Liver (tissue), 9 donors: ENCODE measurements around the gene DNAJC4. TPM values are rescaled to one million over a fixed set of nuclear protein-coding genes. Genes with fewer than 3 reads are reported as not detected.
A peak's percentile ranks its signal among the peaks of the same experiment; 100 is the strongest.

Experiments used
- DNase-seq: peaks from one replicate; pipeline ENCODE4 v3.0.0-alpha.2; 2017; ENCODE audit warnings: low spot score
- H3K27ac ChIP-seq, 2 donors: one replicate each; pipeline ENCODE4 v1.7.0; 2013; ENCODE audit warnings: inconsistent platforms in 2 of 2, low read length in 2 of 2, control low read depth in 1 of 2, low read depth in 1 of 2, mild to moderate bottlenecking in 1 of 2
- H3K27me3 ChIP-seq, 4 donors: one replicate each; pipeline versions ENCODE4 v1.6.1 to v1.7.0; 2013; ENCODE audit warnings: low read length in 3 of 4, inconsistent platforms in 1 of 4, mild to moderate bottlenecking in 1 of 4, moderate library complexity in 1 of 4; ENCODE audit not compliant: control insufficient read depth in 4 of 4, insufficient read depth in 4 of 4
- H3K36me3 ChIP-seq, 4 donors: one replicate each; pipeline versions ENCODE4 v1.6.1 to v1.7.0; 2013; ENCODE audit warnings: low read length in 3 of 4, mild to moderate bottlenecking in 3 of 4, low read depth in 1 of 4, moderate library complexity in 1 of 4; ENCODE audit not compliant: control insufficient read depth in 4 of 4, insufficient read depth in 3 of 4
- H3K4me1 ChIP-seq, 4 donors: one replicate each; pipeline versions ENCODE4 v1.6.1 to v1.7.0; 2013; ENCODE audit warnings: low read length in 3 of 4, mild to moderate bottlenecking in 3 of 4, moderate library complexity in 1 of 4; ENCODE audit not compliant: control insufficient read depth in 4 of 4, insufficient read depth in 4 of 4
- H3K4me3 ChIP-seq, 3 donors: one replicate each; pipeline versions ENCODE4 v1.6.1 to v1.7.0; 2013; ENCODE audit warnings: low read length in 3 of 3, control low read depth in 1 of 3, low read depth in 1 of 3, mild to moderate bottlenecking in 1 of 3
- H3K9ac ChIP-seq, 2 donors: one replicate each; pipeline ENCODE4 v1.7.0; 2013; ENCODE audit warnings: low read length in 2 of 2, mild to moderate bottlenecking in 2 of 2, moderate library complexity in 2 of 2, control low read depth in 1 of 2, low read depth in 1 of 2
- H3K9me3 ChIP-seq, 4 donors: one replicate each; pipeline versions ENCODE4 v1.6.1 to v1.7.0; 2013; ENCODE audit warnings: low read length in 3 of 4; ENCODE audit not compliant: control insufficient read depth in 4 of 4
- ATF3 ChIP-seq: IDR thresholded peaks from 2 replicates; pipeline ENCODE4 v1.6.1; 2016; ENCODE audit warnings: antibody characterized with exemption
- CTCF ChIP-seq: fragments of 150-350 bp; IDR thresholded peaks from 2 replicates; pipeline ENCODE4 v1.5.1; 2017; ENCODE audit warnings: improper control_type of control experiment, low read depth, low read length; ENCODE audit not compliant: missing input control
- EGR1 ChIP-seq, 2 donors: IDR thresholded peaks; 2 replicates each; pipeline ENCODE4 v1.6.1; 2016 to 2018; ENCODE audit warnings: antibody characterized with exemption in 2 of 2, low read depth in 2 of 2
- FOXA1 ChIP-seq: IDR thresholded peaks from 2 replicates; pipeline ENCODE4 v1.6.1; 2016; ENCODE audit warnings: antibody characterized with exemption
- FOXA2 ChIP-seq: IDR thresholded peaks from 2 replicates; pipeline ENCODE4 v1.6.1; 2016; ENCODE audit warnings: antibody characterized with exemption
- GABPA ChIP-seq, 2 donors: IDR thresholded peaks in 1 of 2; conservative IDR thresholded peaks in 1 of 2; 2 replicates each; pipeline ENCODE4 v1.6.1; 2016; ENCODE audit warnings: antibody characterized with exemption in 2 of 2, mild to moderate bottlenecking in 1 of 2, moderate library complexity in 1 of 2
- HNF4A ChIP-seq, 2 donors: conservative IDR thresholded peaks; 2 replicates each; pipeline ENCODE4 v1.6.1; 2016; ENCODE audit warnings: antibody characterized with exemption in 2 of 2, mild to moderate bottlenecking in 2 of 2
- HNF4G ChIP-seq: IDR thresholded peaks from 2 replicates; pipeline ENCODE4 v1.6.1; 2016; ENCODE audit warnings: antibody characterized with exemption
- JUND ChIP-seq, 2 donors: IDR thresholded peaks; 2 replicates each; pipeline ENCODE4 v1.6.1; 2016; ENCODE audit warnings: antibody characterized with exemption in 2 of 2
- MAX ChIP-seq: IDR thresholded peaks from 2 replicates; pipeline ENCODE4 v1.6.1; 2016; ENCODE audit warnings: antibody characterized with exemption
- NR2F2 ChIP-seq: IDR thresholded peaks from 2 replicates; pipeline ENCODE4 v1.6.1; 2016; ENCODE audit warnings: antibody characterized with exemption
- RAD21 ChIP-seq, 2 donors: IDR thresholded peaks; 2 replicates each; pipeline ENCODE4 v1.6.1; 2016; ENCODE audit warnings: antibody characterized with exemption in 2 of 2, mild to moderate bottlenecking in 2 of 2
- REST ChIP-seq: IDR thresholded peaks from 2 replicates; pipeline ENCODE4 v1.6.1; 2016; ENCODE audit warnings: antibody characterized with exemption, mild to moderate bottlenecking
- RXRA ChIP-seq, 2 donors: IDR thresholded peaks; 2 replicates each; pipeline ENCODE4 v1.6.1; 2017 to 2018; ENCODE audit warnings: antibody characterized with exemption in 2 of 2, mild to moderate bottlenecking in 1 of 2
- SP1 ChIP-seq: IDR thresholded peaks from 2 replicates; pipeline ENCODE4 v1.6.1; 2018; ENCODE audit warnings: antibody characterized with exemption, mild to moderate bottlenecking
- TAF1 ChIP-seq: conservative IDR thresholded peaks from 2 replicates; pipeline ENCODE4 v1.6.1; 2016; ENCODE audit warnings: antibody characterized with exemption, mild to moderate bottlenecking
- YY1 ChIP-seq: IDR thresholded peaks from 2 replicates; pipeline ENCODE4 v1.6.1; 2016; ENCODE audit warnings: antibody characterized with exemption, mild to moderate bottlenecking
- ZBTB33 ChIP-seq: IDR thresholded peaks from 2 replicates; pipeline ENCODE4 v1.6.1; 2016; ENCODE audit warnings: antibody characterized with exemption
- WGBS: extraction: QIAGEN DNeasy Blood & Tissue Kit; methylation state at CpG from one replicate; pipeline ENCODE4 v1.1.7; 2013; 5-methylcytosine and 5-hydroxymethylcytosine counted together
- polyA plus RNA-seq, 2 donors: library from polyadenylated mRNA; stranded (reverse) in 1 of 2; unstranded in 1 of 2; fragments of 200-250 nt in 1 of 2; fragments of >200 nt in 1 of 2; fragmentation: Nextera tagmentation in 1 of 2; extraction: Ambion mirVana in 1 of 2; gene quantifications; one replicate each; pipeline versions ENCODE4 v1.2.1 to v1.2.3, GENCODE V29; 2013 to 2015
- total RNA-seq, 2 donors: library from RNA; depleted of rRNA; stranded (reverse); fragments of >200 nt; gene quantifications; one replicate each; pipeline ENCODE4 v1.2.3, GENCODE V29; 2014
- donor health status: healthy.
- donor health status: healthy.
- donor health status: healthy.
- donor health status: healthy.
- donor health status: healthy.

DNAJC4 gene
- total and polyA plus RNA-seq, 4 donors: 8.5 to 25.9 (median 23.5) TPM

- Histone ChIP-seq H3K36me3 (peaks cover 0 to 5% (median 4%) of the 10 kb centered on the region in 4 donors), H3K27me3 (no peaks in the 10 kb centered on the region), H3K9me3 (no peaks in the 10 kb centered on the region), H3K27ac (peak overlapping the region in 1 of 2 donors; percentile 37), H3K4me3 (no peak overlapping the region), H3K9ac (no peak overlapping the region), H3K4me1 (peaks cover 27 to 59% (median 40%) of the 10 kb centered on the region in 4 donors)
- 84% methylated on average over 5 of the region's 5 CpGs for WGBS
- no peak for DNase-seq
- no peak for TF ChIP-seq RAD21 (IDR thresholded peaks at IDR 0.05)
- TF ChIP-seq FOXA1: no peak
- TF ChIP-seq ATF3: no peak
- no peak for TF ChIP-seq EGR1 (IDR thresholded peaks at IDR 0.05; ENCODE audit: low read depth in 2 of 2)
- no peak for TF ChIP-seq JUND (IDR thresholded peaks at IDR 0.05)
- no peak for TF ChIP-seq GABPA (IDR thresholded peaks at IDR 0.05 in 1 of 2, conservative IDR thresholded peaks at IDR 0.05 in 1 of 2)
- TF ChIP-seq ZBTB33: no peak
- TF ChIP-seq YY1: no peak
- TF ChIP-seq MAX: no peak
- no peak for TF ChIP-seq HNF4G
- no peak for TF ChIP-seq NR2F2
- TF ChIP-seq TAF1: no peak
- no peak for TF ChIP-seq REST
- TF ChIP-seq HNF4A (conservative IDR thresholded peaks at IDR 0.05): no peak
- TF ChIP-seq RXRA (IDR thresholded peaks at IDR 0.05): no peak
- TF ChIP-seq FOXA2: no peak
- no peak for TF ChIP-seq SP1
- no peak for TF ChIP-seq CTCF
Observed at GRCh38 chr11:64238999-64239398, 8.7 kb downstream of the DNAJC4 start.
